A172 (cell line): Measurements from ENCODE around the gene SPNS3. TPM values are rescaled to one million over a fixed set of nuclear protein-coding genes. Genes with fewer than 3 reads are reported as not detected.

Experiments used
- DNase-seq: peaks from one replicate; pipeline ENCODE4 v3.0.0-alpha.2; 2015; ENCODE audit warnings: low spot score
- total RNA-seq: library from RNA; depleted of rRNA; stranded (reverse); fragments of >200 nt; shearing (Covaris generic); gene quantifications from 2 replicates; pipeline ENCODE4 v1.2.3, GENCODE V29; 2014

SPNS3 gene
- total RNA-seq, 1 experiment from 2014 or later: 1.8 TPM

DNA sequence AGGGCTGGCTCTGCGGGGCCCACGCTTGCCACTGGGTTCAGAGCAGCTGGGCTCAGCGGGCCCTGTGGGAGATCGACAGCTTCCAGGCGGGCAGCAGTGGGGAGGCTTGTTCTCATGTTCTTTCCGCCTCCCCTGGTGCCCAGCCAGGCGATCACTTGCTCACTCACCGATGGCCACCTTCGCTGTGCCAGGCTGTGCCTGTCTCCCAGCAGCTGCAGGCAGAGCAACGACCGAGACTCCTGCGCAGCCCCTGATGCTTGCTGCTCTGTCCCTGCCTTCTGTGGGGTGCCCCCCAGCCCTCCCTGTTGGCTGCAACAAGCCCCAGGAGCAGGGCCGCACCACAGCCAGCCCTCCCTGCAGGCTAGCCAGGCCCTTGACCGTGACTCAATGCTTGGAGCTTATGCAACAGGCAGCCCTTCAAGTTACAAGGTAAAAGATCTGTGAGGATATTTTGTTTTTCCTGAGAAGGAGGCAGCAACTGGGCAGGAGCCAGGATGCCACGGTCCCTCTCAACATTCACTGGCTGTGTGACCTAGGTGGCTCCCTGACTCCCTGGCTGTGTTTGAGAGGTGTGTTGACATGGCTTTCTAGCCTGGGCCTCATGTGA, 55.4 kb downstream of the SPNS3 start:
- no peak for DNase-seq

- DNase-seq: peak; percentile 67
Measured at GRCh38 chr17:4490109-4490591, 56.4 kb downstream of the SPNS3 start.

DNA sequence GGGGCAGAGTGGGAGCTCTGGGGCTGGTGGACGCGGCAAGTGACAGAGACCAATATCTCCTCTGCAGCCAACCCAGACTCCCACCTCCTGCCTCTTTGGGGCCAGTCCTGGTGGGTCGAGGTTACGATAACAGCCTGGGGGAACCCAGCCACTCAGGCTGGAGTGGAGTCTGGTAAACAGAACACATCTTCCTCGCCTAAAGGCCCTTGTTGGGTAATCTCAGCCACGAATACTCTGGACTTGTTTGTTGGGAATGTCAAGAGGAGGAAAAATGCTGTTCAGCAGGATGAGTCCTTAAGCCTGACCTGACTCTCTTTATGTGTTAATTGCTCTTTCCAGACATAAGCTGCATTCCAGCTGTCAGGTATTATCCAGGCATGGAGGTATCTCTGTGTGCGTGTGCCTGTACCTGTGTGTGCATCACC, 56.9 kb downstream of the SPNS3 start:
- no peak for DNase-seq

- peak; percentile 73 for DNase-seq
Measured at GRCh38 chr17:4492721-4493561, 59.2 kb downstream of the SPNS3 start.

DNA sequence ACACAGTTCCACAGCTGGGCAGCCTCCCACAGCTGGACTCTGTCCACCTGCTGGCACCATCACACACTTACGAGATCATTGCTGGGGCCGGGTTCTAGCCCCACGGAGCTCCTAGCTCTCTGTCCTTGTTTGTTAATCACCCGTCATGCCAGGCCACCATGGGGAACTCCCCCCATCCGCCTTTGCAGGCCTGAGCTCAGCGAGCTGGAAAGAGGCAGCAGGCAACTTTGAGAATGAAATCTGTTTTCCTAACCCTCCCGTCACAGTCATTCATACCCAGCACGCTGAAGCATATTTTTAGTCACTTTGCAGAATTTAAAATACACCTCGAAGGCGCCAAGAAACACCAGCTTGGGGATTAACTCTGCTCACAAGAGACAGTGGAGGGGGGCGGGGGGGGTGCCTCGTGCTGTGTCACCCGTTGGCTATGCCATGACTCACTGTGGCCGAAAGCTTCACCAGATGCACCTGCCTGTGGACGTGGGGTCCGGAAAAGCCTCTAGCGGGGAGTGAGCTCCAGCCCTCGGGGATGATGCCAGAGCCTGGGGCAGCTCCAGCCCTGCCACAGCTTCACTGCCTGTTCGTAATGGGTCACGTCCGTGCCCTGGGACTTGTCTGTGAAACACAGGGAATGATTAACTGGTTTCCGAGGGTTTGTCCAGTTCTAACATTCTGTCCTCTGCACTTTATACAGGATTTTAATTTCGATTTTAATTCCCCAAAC, 63.5 kb downstream of the SPNS3 start:
- peak; percentile 95 for DNase-seq

- peak; percentile 44 for DNase-seq
Measured at GRCh38 chr17:4498461-4499397, 65.0 kb downstream of the SPNS3 start, which contains the start of gene SPNS2. SPNS2 (plus strand) TSS chr17:4498881; CDS start chr17:4499048, 167 bp downstream.

- DNase-seq: no peak
Measured at GRCh38 chr17:4499431-4500190, 65.9 kb downstream of the SPNS3 start.

DNA sequence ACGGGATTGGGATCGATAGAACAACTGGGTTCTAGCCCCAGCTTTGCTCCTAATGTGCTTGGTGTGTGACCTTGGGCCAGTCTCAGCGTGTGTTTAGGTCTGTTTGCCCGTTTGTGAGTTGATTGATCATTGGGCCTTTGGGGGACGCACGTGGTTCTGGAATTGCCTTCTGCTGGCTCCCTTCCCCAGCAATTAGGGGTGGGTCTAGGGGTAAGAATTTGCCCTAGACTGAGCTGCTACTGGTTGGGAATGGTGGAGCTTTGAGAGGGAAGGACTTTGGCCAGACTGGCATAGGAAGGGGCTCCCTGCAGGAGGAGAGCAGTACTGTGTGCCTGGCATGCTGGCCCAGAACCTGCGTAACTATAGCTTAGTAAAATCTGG, 66.4 kb downstream of the SPNS3 start:
- DNase-seq: no peak

- no peak for DNase-seq
Measured at GRCh38 chr17:4501295-4501949, 67.7 kb downstream of the SPNS3 start.

- no peak for DNase-seq
Measured at GRCh38 chr17:4502466-4503154, 68.9 kb downstream of the SPNS3 start.

DNA sequence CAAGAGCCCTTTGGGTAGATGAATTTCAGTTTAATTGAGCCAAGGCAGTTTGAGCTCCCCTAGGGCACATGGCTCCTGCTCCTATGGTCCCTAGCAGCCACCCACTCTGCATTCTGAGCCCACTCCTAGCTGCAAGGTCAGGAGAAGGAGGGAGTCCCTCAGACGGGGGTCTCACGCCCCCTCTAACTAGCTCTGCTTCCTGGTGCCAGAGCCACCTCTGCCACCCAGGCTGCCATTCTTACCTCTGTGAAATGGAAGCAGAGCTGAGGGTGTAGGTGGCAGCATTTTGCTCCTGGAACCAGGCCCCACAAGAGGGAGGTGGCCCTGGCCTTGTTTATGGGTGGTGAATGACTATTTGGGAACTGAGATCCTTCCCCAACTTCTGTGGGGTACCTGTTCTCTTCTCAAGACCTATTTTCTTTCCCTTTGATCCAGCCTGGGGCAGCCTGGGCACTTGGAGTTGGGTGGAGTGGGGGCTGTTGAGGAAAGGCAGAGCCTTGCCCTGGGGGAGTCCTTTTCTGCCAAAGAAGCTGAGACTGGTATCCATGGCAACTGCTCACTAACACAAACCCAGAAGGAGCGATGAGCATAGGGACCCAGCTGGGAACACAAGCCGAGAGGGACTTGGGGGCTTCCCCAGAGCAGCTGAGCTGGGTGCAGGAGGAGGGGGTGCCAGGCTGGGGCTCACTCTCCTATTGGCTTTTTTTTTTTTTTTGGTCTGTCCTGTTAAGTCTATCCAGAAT, 69.7 kb downstream of the SPNS3 start:
- DNase-seq: no peak

DNA sequence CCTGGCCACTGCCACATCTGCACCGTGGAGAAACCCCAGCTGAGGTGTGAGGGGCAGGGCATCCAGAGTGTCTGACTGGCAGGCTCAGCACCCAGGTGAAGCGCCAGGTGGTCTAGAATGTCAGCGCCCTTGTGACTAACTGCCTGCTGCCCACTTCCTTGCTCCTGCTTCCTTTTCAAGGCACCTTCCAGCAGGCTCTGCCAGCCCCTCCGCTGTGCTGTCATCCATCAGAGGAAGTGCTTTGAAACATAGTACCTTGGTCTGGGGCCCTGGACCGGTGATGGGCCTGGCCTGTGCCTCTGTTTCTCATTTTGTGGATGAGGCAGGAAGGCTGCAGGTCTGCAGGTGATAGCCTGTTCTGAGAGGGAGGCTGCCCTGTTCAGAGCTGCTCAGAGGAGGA, 70.4 kb downstream of the SPNS3 start:
- no peak for DNase-seq

DNA sequence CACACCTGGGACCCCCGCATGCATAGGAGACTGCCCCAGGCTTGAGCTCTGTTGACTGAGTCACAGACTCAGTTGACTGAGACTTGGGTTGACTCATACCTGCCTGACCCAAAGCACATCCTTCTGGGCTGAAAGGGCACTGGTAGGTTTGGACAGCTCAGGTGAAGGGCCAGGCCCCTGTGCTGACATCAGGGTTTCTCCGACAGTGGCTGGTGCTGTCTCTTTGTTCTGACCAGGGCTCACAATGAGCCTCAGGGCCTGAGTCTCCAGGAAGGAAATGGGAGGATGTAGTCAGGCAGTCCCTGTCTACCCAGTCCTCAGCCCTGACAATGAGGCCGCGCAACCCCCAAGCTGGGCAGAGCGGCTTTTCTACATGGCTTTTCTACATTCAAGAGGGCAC, 71.4 kb downstream of the SPNS3 start:
- no peak for DNase-seq

- no peak for DNase-seq
Measured at GRCh38 chr17:4506175-4506813, 72.6 kb downstream of the SPNS3 start.

DNA sequence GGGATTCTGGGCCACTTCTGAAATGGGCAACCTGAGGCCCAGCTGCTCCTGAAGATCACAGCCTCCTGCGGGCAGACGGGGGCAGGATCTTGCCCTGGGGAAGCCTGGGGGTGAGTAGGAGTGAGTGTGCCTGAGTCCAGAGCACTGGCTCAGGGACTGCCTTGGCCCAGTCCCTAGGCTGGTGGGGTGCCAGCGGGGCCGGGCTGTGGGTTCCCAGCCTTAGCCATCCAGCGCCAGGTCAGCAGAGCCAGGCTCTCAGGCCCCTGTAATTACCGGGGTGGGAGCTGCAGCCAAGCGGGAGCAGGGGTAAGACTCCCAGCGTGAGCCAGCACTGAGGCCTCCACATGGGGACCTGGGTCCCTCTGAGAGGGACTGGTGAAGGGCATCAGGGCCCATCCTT, 73.2 kb downstream of the SPNS3 start:
- no peak for DNase-seq

DNA sequence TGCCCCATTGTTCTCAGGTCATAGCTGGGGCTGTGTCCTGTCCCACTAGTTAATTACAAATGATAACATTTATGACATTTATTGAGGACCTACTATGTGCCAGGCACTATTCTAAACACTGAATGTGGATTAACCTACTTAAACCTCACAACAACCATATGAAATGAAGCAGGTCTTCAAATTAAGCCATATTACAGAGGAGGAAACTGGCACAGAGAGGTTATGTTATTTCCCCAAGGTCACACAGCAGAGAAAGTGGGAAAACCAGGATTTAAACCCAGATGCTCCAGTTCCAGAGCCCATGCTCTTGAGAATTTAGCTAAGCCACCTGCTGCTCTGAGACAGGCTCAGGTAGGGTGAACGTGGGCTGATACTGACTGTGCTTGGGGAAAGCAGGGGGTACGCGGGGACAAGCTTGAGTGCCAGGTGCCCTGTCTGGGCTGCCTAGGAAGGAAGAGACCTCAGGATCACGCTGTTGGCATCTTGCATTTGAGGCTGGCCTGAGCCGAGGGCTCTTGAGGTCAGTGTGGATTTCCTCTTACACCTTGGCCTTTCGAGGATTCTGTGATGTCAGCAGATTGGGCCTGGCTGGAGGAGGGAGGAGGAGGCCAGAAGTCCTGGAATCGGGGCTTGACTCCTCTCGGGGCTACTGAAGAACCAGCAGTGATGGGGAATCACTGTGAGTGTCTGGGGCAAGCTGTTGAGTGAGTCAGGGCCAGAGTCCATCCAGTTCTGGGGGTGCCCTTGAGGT, 73.8 kb downstream of the SPNS3 start:
- DNase-seq: no peak

GRCh38 chr17:4508207-4508606, 74.5 kb downstream of the SPNS3 start:
- DNase-seq: no peak
